Body of pancreas (tissue), 4 donors: ENCODE results near the gene ZNF423.

ENCODE experiments used
- POLR2A ChIP-seq, 3 donors: fragments of 450-650 bp; IDR thresholded peaks; one replicate each; pipeline ENCODE4 v1.6.1; 2016; ENCODE audit warnings: antibody characterized with exemption in 3 of 3, mild to moderate bottlenecking in 2 of 3
- TF ChIP-seq, protein P1 (sequence below), 7 experiments: fragments of 450-650 bp in 4 of 7; fragments of 200-600 bp in 3 of 7; sonication (generic) in 3 of 7; IDR thresholded peaks; one replicate each; pipeline ENCODE4 v1.5.1; 2016 to 2019; ENCODE audit warnings: antibody characterized with exemption in 7 of 7

DNA sequence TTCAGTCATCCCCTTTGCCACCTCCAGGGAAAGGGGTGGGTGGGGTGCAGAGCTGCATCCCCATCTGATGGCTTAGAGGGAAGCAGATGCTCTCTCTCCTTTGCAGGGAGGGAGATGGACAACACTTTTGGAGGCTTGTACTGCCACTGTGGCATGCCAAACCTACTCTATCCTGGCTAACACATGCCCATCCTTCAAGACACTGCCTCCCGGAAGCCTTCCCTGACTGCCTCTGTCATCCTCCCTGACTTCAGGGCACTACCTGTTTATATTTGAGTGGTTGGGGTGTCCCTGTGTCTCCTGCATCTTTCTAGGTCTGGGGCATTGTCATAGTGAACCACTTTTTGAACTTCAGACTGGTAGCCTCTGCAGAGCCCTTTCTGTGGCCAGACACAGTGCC, 202.3 kb downstream of the ZNF423 start:
- TF ChIP-seq, protein P1, sequence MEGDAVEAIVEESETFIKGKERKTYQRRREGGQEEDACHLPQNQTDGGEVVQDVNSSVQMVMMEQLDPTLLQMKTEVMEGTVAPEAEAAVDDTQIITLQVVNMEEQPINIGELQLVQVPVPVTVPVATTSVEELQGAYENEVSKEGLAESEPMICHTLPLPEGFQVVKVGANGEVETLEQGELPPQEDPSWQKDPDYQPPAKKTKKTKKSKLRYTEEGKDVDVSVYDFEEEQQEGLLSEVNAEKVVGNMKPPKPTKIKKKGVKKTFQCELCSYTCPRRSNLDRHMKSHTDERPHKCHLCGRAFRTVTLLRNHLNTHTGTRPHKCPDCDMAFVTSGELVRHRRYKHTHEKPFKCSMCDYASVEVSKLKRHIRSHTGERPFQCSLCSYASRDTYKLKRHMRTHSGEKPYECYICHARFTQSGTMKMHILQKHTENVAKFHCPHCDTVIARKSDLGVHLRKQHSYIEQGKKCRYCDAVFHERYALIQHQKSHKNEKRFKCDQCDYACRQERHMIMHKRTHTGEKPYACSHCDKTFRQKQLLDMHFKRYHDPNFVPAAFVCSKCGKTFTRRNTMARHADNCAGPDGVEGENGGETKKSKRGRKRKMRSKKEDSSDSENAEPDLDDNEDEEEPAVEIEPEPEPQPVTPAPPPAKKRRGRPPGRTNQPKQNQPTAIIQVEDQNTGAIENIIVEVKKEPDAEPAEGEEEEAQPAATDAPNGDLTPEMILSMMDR (IDR thresholded peaks at IDR 0.05) = no peak
- TF ChIP-seq POLR2A (IDR thresholded peaks at IDR 0.05) = no peak
